ENCODE results near the gene UQCC5. TPM values are rescaled to one million over a fixed set of nuclear protein-coding genes. Genes with fewer than 3 reads are reported as not detected.

The UQCC5 gene
- polyA plus RNA-seq, 1 of the 3 experiments (the other 2 are of a cell fraction): 124 TPM

GRCh38 chr3:52501046-52501445 lies 35.4 kb upstream of the UQCC5 start:
- Histone ChIP-seq H3K4me3 (ENCODE audit: low read depth in 2 of 2, low read length in 1 of 2) (no peak overlapping the region), H3K9me2 (no peaks in the 10 kb centered on the region), H3K4me1 (ENCODE audit: control insufficient read depth in 1 of 2, insufficient read depth in 2 of 2, low read depth in 1 of 2, low read length in 1 of 2) (peaks cover 0 to 11% of the 10 kb centered on the region in 2 experiments; a peak in 1 of 4 replicates), H3F3A (replicated peaks; ENCODE audit: insufficient read depth) (no peaks in the 10 kb centered on the region), H3K79me2 (ENCODE audit: insufficient read depth) (no peaks in the 10 kb centered on the region), H2AFZ (ENCODE audit: low read depth) (no peak overlapping the region), H4K20me1 (ENCODE audit: insufficient read depth) (no peaks in the 10 kb centered on the region), H3K9ac (no peak overlapping the region), H3K9me3 (no peaks in the 10 kb centered on the region), H3K36me3 (replicated peaks in 1 of 2; ENCODE audit: control insufficient read depth in 1 of 2, insufficient read depth in 2 of 2, low read length in 1 of 2) (no peaks in the 10 kb centered on the region), H3K4me2 (no peak overlapping the region), H3K27ac (ENCODE audit: low read depth in 2 of 2, low read length in 1 of 2) (no peak overlapping the region), H3K27me3 (ENCODE audit: insufficient read depth) (no peaks in the 10 kb centered on the region)
- TF ChIP-seq EZH2phosphoT487 (IDR thresholded peaks at IDR 0.05; ENCODE audit: borderline replicate concordance, low read depth) (no peak), RFX5 (IDR thresholded peaks at IDR 0.05; ENCODE audit: low read length) (no peak), NRF1 (IDR thresholded peaks at IDR 0.05; ENCODE audit: low read depth, low read length) (no peak), POLR2AphosphoS5 (IDR thresholded peaks at IDR 0.05; ENCODE audit: low read depth, low read length) (no peak), USF2 (IDR thresholded peaks at IDR 0.05; ENCODE audit: borderline replicate concordance, low read depth, low read length) (no peak), MAX (IDR thresholded peaks at IDR 0.05; ENCODE audit: low read depth) (no peak), NFIC (IDR thresholded peaks at IDR 0.05; ENCODE audit: borderline replicate concordance) (no peak), IRF3 (IDR thresholded peaks at IDR 0.05; ENCODE audit: low read depth, low read length) (no peak), CTCF (IDR thresholded peaks at IDR 0.05) (no peak), GATA2 (CRISPR knock-in tag; IDR thresholded peaks at IDR 0.05) (no peak; the same call in 1 of the 2 replicates)
- no peak for DNase-seq
- ChIA-PET POLR2A (no interaction called here), CTCF (interaction anchor here (2.3 kb wide), 1 partner anchor 29 kb away, joined by 9 read pairs; no protein-coding TSS in a partner anchor)
- WGBS (ENCODE audit: low lambda C conversion rate): 91% methylated on average over 7 of the region's 11 CpGs

- POLR2A ChIA-PET: no interaction called here
- TF ChIP-seq PBX3 (IDR thresholded peaks at IDR 0.05) (no peak), TAF1 (IDR thresholded peaks at IDR 0.05; ENCODE audit: borderline replicate concordance, low read depth, low read length) (no peak), TEAD4 (IDR thresholded peaks at IDR 0.05; ENCODE audit: borderline replicate concordance, insufficient read depth) (no peak), CTCF (IDR thresholded peaks at IDR 0.05) (no peak), FOXM1 (IDR thresholded peaks at IDR 0.05; ENCODE audit: low read depth) (no peak), MAX (IDR thresholded peaks at IDR 0.05; ENCODE audit: low read depth) (no peak), TCF12 (IDR thresholded peaks at IDR 0.05) (no peak), ZBTB33 (IDR thresholded peaks at IDR 0.05; ENCODE audit: borderline replicate concordance, low read depth) (no peak), EZH2phosphoT487 (IDR thresholded peaks at IDR 0.05; ENCODE audit: borderline replicate concordance, low read depth) (no peak), MEF2A (IDR thresholded peaks at IDR 0.05; ENCODE audit: borderline replicate concordance, low read depth) (no peak)
These were observed 34.4 kb upstream of the UQCC5 start for GRCh38 chr3:52502001-52502400.

More at GRCh38 chr3:52502001-52502400, 34.4 kb upstream of the UQCC5 start:
- H3K27me3 ChIP-seq (ENCODE audit: insufficient read depth): no peaks in the 10 kb centered on the region
- H3K4me1 ChIP-seq (ENCODE audit: control insufficient read depth in 1 of 2, insufficient read depth in 2 of 2, low read depth in 1 of 2, low read length in 1 of 2): peaks cover 0 to 8% of the 10 kb centered on the region in 2 experiments; a peak in 1 of 4 replicates
- H3K4me3 ChIP-seq (ENCODE audit: low read depth in 2 of 2, low read length in 1 of 2): no peak overlapping the region
- WGBS (ENCODE audit: low lambda C conversion rate): 63% methylated on average over 7 of the region's 11 CpGs
- DNase-seq: no peak
- H3K36me3 ChIP-seq (replicated peaks in 1 of 2; ENCODE audit: control insufficient read depth in 1 of 2, insufficient read depth in 2 of 2, low read length in 1 of 2): no peaks in the 10 kb centered on the region
- H3K27ac ChIP-seq (ENCODE audit: low read depth in 2 of 2, low read length in 1 of 2): no peak overlapping the region
- H3F3A ChIP-seq (replicated peaks; ENCODE audit: insufficient read depth): no peaks in the 10 kb centered on the region
- H3K9ac ChIP-seq: no peak overlapping the region
- H3K9me2 ChIP-seq: no peaks in the 10 kb centered on the region
- no peak overlapping the region for H3K4me2 ChIP-seq
- H3K79me2 ChIP-seq (ENCODE audit: insufficient read depth): no peaks in the 10 kb centered on the region
- H3K9me3 ChIP-seq: no peaks in the 10 kb centered on the region
- H2AFZ ChIP-seq (ENCODE audit: low read depth): no peak overlapping the region
- CTCF ChIA-PET: interaction anchor here (0.9 to 2.3 kb wide), 3 partner anchors 10 to 85 kb away, joined by 3 to 9 read pairs (median 3); no protein-coding TSS in a partner anchor
- no peaks in the 10 kb centered on the region for H4K20me1 ChIP-seq (ENCODE audit: insufficient read depth)

Measured in SK-N-SH (cell line).